GM18505 (cell line): ENCODE measurements around the gene FGFRL1.

Experiments
- ATAC-seq: cut with Tn5 transposase; IDR thresholded peaks from one replicate; pipeline ENCODE4 v1.9.1; 2021; ENCODE audit not compliant: unreplicated experiment
- POLR2A ChIP-seq: IDR thresholded peaks from 4 replicates; pipeline ENCODE4 v1.6.1; 2011; ENCODE audit warnings: borderline replicate concordance; ENCODE audit not compliant: insufficient read depth, insufficient read length; ENCODE audit errors: extremely low read depth

Gene FGFRL1

DNA sequence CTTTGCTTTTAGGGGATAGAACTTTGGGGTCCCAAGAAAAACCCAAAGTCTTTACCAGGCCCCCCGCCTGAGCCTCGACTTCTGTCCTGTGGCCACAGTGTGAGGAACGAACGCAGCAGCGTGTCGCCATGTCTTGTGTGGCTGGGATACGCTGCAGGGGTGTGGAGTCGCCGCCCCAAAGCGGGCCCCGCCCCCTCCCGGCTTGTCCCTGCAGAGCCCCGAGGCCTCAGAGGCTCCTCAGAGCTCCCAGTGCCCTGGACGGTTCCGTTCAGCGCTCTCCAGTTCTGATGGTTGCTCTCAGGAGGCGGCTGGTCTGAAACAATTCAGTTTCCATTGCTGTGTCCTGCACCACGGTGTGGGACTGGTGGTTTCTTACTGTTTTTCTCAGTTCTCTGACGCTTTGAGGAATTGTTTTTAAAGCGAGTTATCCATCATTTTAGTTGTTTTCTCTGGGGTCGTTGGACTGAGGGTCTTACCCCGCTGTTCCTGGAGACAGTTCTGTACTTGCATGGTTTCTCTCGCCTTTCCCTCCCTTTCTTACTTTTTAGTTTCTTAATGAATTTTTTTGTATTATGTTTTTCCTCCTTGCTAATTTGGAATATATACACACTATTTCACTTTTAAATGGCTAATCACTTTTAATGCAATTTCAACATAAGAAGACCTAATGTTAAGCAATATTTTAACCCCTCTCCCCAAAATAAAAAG, 26.1 kb upstream of the FGFRL1 start:
- TF ChIP-seq POLR2A: no peak
- ATAC-seq: no peak

DNA sequence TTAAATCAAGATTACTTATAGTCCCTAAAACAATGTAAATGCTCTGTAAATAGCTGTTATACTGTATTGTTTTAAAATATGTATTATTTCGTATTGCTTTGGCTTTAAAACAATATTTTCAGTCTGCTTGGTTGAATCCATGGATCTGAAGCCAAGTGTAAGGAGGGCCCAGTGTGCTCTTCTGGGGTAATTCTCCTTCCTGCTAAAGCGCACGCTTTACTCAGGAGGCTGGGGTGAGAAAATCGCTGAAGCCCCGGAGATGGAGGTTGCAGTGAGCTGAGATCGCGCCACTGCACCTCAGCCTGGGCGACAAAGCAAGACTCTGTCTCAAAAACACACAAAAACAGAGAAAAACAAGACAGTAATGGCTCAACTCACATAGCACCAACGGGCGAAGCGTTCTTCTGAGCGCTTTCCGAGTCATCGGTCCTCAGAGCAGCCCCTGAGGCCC, 25.0 kb upstream of the FGFRL1 start:
- peak; percentile 4 for ATAC-seq
- TF ChIP-seq POLR2A: no peak

DNA sequence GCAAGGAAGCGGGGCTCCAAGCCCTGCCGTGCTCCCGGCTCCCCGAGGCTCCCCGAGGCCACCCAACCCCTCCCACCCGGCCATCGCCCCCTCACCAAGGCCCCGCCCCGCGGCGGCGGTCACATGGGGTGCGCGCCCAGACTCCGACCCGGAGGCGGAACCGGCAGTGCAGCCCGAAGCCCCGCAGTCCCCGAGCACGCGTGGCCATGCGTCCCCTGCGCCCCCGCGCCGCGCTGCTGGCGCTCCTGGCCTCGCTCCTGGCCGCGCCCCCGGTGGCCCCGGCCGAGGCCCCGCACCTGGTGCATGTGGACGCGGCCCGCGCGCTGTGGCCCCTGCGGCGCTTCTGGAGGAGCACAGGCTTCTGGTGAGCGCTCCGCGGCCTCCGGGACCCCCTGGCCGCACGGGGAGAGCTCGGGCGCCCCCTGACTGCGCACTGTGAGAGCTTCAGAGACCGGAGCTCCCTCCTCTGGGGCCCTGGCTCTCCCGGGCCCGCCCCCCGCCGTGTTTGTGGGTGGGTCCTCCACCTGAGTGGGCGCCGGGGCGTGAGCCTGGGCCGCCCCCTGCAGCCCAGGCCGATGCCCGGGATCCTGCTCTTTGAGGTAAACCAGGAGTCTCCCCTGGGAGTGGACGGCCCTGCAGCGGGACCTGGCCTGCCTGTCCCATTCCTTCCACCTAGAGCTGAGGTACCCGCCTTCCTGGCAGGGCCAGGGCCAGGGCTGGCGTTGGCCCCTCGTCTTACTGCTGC, 24.4 kb upstream of the FGFRL1 start, which contains the start of gene IDUA:
Gene IDUA (plus strand): TSS at position 166 of the 745 bp plus-strand sequence. CDS start 41 bp downstream, at position 207.
- ATAC-seq: peak; percentile 75
- peak; percentile 63 for TF ChIP-seq POLR2A

DNA sequence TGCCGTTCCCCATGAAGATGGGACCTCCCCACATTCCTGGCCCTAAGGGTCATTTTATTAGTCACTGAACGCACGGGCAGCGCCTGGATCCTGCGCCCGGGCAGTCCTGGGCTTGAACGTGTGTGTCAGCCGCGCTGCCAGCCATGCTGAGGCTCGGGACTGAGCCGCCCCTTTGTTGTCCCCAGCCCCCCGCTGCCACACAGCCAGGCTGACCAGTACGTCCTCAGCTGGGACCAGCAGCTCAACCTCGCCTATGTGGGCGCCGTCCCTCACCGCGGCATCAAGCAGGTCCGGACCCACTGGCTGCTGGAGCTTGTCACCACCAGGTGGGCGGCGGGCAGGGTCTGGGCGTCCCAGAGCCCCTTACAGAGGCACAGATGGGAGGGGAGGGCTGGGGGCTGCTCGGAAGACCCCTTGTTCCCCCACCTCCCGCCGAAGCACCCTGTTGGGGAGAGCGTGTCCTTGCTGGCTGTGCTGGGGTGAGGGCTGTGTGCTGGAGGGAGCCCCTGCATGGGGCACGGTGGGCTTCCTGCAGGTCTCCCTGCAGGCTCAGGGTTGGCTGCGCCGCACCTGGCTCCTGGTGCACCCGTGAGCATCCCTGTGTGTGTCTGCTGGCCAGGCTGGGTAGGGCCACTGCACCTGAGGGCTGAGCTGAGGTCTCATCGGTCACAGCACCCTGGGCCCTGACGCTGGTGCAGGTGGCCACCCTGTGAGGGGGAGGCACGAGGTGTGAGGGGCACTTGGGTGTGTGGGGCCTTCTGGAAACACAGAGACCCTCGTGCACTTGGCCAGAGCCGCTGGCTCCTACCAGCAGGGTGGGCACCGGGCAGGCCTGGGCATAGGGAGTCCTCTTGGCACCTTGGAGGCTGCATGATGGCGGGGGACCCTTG, 23.6 kb upstream of the FGFRL1 start:
- TF ChIP-seq POLR2A: no peak
- ATAC-seq: no peak

DNA sequence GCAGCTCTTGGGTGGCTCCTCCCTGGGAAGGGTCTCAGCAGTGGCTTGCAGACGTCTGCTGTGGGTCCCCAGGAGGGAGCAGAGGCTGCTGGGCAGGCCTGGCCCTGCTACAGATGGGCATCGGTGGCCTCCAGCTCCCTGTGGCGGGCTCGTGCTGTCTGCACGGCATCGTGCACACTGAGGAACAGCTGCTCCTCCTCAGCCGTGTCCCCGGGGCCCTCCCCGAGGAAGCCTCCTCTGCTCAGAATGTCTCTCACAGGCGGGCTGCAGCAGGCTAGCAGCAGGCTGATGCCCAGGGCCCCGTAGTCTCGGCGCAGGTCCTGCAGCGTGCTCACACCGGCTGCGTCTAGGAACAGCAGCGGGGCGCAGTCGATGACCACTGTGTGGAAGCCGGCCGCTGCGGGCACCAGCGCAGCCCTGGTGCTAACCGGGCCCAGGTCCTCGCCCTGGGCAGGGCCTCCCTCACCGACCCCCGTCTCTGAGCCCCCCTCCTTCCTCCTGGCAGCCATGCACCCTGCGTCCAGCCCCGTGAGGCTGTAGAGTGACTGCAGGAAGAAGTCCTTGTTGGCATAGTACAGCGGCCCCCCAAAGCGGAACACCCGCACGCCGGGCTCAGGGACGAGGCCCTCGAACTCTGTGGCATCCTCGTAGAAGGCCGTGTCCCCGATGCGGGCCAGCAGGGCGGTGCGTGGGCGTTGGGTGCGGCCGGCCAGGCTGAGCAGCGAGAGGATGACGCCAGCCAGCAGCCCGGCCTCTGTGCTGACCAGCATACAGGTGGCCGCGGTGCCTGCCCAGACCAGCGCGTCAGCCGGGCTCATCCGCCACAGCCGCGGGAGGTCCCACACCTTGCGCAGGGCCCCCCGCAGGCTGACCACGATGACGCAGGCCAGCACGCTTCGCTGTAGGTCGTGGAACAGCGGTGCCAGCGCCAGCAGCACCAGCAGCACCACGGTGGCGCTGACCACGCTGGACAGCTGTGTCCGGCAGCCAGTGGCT, 22.4 kb upstream of the FGFRL1 start:
- TF ChIP-seq POLR2A: no peak
- no peak for ATAC-seq

DNA sequence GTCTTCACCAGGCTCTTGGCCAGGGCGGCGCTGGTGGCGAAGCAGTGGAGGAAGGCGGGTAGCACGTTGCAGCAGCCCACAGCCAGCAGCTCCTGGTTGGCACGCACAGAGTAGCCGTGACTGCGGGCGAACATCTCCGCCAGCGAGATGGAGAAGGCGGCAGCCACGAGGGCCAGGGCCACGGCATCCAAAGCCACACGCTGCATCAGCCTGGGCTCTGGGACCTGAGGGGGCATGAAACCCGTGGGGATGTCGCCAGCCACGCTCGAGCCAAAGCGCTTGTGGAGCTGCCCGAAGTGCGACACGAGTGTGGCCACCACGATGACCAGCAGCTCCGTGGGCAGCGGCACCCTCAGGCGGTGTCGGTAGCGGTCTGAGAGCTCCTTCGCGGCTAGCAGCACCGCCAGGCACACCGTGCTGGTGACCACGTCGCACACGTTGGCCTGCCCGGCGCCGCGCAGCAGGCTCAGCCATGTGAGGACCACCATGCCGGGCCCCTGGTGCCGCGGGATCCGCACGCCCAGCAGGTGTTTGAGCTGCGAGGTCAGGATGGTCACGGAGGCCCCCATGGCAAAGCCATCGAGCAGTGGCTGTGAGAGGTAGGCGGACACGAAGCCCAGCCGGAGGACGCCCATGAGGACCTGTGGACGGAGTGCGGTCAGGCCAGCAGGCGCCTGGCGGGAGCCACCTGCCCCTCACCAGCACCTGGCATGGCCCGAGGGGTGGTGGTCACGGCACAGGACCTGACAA, 21.5 kb upstream of the FGFRL1 start:
- TF ChIP-seq POLR2A: no peak
- no peak for ATAC-seq

DNA sequence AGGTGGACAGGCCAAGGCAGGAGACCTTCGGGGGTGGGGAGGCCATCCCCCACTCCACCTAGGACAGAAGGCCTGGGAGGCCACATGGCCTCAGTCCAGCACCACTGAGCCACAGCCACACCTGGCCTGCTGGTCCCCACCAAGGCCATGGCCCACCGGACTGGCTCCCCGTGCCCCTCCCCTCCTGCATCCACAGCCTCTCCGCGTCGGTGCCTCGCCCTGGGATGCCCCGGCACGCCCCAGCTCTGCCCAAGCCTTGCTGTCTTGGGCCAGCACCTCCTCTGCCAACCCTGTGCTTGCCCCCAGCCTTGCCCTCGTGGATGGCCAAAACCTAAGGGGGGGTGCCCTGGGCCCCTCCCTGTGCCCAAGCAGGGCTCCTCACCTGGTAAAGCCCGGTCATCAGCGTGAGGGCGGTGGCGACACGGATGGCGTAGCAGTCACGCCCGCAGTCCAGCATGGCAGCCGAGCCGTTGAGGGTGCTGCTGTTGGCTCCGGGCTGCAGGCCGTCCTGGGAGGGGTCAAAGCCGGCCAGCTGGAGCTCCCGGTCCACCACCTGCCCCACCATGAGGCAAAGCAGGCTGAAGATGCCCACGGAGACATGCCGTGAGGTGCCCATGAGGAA, 20.6 kb upstream of the FGFRL1 start:
- ATAC-seq: no peak
- no peak for TF ChIP-seq POLR2A

DNA sequence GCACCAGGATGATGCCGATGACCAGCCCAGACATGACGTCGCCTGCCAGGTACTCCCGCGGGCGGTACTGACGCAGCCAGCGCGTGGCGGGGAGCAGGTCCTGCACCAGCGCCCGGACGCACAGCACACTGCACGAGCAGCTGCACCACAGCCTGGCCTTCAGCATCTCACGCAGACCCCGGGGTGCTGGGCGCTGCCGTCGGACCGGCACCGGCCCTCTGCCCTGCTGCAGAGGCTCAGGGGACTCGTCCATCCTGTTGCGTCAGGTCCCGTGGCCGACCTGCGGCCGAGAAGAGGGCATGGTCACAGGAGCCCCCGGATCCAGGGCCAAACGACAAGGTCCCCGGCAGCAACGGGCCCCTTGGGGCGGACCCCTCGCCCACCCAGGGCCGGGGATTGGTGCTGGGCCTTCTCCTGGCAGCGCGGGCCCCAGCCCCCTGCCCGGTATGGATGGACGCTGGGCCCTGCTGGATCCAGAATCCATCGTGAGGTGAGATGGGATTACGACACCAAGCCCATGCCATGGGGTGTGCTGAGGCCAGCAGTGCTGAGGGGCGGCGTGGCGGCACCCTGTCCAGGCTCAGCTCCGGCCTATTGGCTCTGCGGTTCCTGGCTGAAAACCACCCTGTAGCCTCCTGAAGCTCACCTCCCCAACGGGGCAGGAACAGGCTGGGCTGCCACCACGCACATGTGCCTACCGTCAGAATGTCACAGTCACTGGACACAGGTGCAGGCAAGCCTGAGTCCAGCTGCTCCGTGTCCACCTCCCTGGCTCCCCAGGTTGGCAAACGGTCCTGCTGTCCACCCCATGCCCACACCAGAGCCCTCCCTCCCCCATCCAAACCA, 19.8 kb upstream of the FGFRL1 start:
- ATAC-seq: no peak
- TF ChIP-seq POLR2A: no peak

DNA sequence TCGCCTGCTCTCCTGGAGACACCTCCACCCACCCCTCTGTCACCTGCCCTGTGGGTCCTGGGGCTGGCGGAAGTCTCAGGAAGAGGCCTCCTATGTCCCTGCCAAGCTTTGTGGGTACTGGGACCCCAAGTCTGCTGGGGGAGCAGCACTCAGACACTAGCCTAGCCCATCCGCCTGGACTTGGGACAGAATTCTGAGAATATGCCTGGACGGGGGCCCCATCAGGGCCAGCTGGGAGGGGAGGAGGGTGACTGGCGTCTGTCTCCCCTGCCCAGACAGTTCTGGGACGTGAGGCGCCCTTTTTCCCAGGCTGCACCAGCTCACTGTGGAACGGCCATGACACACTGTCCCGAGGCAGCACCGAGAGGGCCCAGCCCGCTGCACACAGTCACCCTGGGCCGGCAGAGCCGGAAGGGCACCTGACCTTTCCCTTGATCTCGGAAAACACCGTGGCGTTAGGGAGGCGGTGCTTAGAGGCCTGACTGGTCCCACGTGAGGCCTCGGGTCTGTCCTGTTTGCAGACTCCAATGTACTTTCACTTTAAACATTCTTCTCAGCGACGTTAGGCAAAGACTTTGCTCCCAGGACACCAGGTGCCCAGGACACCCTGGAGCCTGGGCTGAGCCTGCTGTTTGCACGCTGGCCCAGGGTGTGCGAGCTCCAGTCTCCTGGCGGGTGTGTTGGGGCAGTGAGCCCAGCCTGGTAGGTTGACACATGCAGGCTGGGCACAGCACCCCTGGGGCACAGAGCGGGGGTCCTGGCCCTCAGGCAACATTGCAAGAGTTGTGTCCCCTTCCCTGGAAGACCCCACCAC, 18.9 kb upstream of the FGFRL1 start:
- no peak for ATAC-seq
- no peak for TF ChIP-seq POLR2A
